Measurements from ENCODE around the gene RTL5.

Gene RTL5

DNA sequence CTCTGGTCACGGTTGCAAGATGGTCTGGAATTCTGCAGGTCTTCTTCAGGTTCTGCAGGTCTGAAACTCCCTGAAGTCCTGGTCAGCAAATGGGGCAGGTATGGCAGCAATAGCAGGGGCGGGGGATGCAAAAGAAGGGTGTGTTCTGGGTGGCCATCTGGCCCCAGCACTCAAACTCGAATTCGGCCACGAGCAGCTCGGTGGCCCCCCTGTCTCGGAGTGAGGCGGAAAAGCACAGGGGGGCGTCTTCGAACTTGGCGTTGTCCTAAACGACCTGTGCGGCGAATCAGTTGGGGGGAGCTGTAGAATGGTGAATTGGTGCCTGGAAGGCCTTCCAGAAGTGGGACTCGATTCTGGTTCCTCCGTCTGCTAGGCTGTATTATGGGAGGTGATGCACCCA is 2.1 kb downstream of the RTL5 start:
- DNase-seq, result no peak

DNA sequence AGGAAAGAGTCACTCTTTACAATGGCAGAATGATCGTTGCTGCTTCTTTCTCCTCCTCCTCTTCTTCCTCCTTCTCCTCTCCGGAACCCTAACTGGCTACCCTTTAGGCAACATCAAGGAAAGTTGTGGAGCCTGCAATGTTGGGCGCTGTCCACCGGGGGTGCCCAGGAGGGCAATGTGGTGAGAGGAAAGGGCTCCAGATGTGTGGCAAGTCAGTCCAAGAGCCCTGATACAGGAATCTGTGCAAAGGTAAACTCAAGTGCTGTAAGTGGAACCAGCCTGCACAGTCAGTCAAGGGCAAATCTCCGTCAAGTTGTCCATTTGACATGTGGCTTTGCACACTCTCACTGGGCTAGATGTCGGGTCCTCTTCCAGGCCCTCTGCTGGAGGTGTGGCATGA is 2.8 kb downstream of the RTL5 start:
- no peak for DNase-seq

DNA sequence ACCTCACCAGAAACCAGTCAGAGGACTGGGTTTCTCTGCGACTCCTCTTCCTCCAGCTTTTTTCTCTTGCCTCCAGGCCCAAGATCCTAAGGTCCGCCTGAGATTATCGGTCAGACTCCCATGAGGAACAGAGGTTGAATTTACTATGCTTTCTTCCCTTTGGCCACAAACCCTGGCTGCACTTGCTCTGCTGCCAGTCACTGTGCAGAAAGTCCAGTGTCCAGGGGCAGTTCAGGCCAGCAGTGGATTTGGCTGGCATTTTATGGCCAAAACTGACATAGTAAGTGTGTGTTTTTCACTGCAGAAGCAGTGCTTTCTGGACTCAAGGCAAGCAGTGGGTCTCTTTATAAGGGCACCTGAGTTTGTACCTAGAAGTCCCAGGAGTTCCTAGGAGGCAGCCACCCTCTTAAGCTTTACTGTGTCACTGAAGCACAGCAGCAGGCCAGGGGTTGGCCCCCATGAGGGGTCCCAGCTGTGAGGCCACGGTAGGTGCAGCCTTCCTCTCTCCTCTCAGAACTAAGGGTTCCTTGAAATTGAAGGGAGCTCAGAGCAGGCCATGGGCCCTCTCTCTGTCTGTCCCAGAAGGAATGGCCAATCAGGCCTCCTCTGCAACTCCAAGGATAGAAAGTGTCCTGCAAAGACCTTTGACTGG is 3.4 kb downstream of the RTL5 start:
- no peak for DNase-seq

DNA sequence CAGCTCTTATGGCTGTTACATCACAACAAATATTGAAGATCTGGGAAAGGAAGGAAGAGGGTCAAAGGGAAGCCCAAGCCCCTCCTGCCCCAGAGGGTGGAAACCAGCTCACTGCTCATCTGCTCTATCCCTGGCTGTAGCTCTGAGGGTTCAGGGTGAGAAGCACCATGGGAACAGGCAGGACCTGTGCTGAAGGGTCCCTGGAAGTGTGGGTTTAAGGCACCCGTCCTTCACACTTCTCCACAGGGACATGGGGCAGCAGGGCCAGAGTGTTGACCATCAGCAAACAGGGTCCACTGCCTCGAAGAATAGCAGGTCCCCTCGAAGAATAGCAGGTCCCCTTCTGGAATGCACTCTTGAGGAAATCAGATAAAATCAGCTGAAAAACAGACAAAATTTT is 4.4 kb downstream of the RTL5 start:
- DNase-seq, result no peak

DNA sequence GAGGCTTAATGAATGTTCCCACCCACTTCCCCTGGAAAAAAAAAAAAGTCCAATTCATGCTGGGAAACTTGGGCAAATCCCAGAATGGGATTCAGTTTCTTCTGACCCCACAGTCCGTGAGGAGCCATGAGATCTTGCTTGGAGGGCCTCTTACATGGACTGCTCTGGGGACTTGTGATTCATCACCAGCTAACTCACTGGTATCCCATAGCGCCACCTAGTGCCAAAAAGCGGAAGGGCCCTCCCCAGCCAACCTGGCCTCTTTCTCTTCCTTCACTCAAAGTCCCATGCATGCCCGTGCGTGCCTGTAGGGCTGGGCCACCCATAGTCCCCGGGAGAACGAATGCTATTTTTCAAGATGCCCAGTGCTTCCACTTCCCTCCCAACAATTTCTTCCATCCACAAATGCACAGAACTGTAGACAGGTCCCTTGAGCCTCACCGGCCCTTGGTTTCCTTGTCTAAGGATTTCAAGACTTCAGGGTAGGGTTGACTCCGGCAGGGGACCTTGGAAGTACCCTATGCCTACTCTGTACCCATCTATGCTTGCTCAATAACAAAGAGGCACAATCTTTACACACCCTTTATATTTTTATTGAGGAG is 5.1 kb downstream of the RTL5 start:
- peak; percentile 82 for DNase-seq

DNA sequence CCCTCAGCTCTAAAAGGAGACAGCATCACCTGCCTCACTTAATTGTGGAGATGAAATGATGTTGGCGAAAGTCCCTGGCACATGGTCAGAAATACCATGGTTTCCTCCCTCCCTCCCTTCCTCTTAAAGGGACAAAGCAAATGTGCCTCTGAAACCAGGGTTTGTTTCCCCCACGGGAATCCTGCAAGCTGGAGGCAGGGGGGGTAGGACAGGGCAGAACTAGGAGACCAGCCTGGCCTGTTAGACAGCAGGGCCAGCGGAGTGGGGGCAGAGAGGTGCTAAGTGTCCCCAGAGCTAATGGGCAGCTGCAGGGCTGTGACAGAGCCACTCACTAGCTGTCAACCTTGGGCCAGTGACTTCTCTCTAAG is 5.7 kb downstream of the RTL5 start:
- DNase-seq, result no peak

DNA sequence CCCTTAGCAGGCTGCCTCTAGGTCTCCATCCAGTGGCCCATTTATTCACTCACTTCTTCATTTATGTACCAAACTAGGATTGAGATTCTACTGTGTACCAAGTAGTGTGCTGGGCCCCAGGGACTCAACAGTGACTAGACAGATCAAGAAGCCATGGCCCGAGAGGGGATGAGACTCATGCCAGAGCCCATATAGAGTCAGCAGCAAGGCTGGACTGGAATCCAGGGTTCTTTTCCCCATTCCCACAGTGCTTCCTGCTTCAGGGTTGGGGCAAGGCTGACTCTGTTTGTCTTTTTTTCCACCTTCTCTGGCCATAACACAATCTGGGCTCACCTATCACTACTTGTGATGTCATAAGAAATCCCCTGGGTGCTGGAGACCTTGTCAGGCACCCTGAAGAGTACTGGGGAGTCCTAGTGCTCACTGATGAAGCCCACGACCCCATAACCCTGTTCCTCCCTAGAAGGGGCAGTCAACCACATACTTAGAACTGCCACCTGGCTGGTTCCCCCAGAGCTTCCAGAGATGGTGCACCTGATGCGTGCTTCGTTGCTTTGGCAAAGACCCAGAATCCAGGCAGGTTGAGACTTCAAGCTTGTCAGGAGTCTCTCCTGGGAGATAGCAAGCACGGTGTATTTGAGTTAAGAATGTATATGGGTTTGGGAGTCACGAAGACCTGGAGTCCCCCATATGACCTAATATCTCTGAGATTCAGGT is 6.2 kb downstream of the RTL5 start:
- no peak for DNase-seq

DNA sequence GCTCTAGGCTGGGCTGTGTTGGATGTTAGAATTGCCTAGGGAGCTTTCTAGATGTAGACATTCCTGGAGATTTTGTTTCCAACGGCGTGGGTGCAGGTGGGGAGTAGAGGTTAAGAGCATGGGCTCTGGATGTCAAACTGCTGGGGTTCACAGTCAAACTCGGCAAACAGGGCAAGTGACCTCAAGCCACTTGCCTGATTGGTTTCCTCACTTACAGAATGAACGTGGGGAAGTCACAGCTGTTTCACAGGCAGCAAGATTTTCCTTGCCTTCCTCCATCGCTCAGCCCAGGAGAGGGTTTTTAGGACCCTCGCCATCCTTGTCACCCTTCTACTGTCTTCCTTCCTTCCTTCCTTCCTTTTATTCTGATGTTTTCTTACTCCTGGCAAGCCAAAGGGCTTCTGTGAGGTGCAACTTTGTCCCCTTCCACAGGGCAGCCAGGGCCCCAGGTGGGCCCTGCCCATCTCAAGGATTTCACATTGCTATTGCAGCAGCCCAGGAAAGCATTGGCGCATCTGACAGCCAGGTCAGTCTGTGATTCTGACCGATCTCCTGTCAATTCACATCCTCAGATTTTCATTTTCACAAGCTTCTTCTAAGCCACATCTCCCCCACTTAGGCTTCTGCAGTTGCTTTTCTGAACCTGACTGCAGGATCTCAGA is 7.0 kb downstream of the RTL5 start:
- no peak for DNase-seq

DNA sequence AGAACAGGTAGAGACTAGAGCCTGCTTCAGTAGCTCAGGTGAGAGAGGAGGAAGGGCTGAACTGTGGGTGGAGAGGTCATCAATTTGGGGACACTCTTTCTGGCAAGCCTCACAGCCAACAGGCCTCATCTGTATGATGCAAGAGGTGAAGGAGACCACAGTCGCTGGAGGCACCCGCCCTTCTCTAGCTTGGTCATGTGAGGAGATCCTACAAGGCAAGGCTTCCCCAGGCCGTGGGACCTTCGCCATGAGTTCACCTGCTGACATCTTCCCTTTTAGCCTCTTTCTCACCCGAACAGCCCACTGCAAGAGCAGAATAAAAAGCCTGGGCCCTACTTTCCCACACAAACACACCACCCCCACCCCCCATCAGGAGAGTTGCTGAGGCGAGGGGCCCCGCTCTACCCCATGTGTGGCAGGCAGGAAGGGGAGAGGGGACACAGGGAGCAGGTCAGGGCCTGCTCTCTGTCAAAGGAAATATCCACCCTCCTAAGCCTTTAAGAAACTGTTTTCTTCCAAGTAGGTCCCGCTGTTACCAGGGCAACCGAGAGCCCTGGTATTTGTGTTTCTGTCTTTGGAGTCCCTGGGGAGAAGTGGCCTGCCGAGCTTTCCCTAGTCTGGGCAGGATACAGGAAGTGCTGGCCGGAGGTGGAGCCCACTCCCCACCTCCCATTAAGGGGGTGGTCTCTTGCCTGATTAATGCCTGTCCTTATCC is 8.1 kb downstream of the RTL5 start:
- no peak for DNase-seq

DNA sequence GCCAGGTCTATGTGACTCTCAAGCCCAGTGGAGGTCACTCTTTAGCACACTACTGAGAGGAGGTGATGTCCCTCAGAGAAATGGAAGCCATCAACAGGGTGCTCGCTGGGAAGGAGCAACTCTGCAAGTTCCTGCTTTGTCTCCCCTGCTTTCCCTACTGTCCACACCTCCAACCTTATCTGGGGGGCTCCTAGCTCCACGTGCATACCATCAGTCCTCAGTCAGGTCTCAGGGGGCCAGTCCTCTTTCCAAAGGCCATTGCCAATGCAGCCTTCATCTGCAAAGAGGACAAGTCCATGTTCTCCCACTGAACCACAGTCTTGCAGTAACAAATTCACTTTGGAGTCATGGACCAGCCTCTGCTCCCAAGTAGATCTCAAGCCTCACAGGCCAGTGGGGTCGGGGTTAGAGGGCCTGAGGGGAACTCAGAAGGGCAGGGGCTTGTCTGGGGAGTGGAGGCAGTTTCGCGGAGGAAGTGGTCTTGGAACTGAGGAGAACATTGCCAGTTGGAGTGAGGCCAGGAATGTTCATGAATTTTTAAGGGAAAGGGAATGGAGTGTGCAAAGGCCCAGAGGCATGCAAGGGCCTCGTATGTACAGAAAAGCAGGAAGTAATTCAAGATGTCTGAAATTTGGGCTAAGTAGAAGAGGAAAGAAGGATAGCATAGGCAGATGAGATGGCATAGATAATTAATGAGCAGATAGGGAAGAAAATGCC is 8.9 kb downstream of the RTL5 start:
- no peak for DNase-seq

DNA sequence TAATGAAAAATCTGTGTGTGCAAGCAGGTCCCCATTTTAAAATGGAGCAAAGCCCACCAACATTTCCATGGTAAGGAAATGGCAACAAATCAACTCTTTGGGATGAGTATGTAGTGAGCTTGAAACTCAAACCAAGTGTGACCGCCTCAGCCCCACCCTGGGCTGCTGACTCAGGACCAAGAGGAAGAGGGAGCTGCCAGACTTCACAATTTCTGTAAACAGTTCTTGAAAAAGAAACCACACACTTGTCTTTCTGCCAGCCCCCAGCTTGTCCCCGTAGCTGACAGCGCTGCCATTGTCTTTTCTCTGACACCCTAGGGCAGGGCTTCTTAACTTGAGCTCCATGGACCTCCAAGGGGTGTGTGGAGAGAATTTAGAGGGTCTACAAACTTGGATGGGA is 10.3 kb downstream of the RTL5 start:
- DNase-seq, result peak; percentile 64

DNA sequence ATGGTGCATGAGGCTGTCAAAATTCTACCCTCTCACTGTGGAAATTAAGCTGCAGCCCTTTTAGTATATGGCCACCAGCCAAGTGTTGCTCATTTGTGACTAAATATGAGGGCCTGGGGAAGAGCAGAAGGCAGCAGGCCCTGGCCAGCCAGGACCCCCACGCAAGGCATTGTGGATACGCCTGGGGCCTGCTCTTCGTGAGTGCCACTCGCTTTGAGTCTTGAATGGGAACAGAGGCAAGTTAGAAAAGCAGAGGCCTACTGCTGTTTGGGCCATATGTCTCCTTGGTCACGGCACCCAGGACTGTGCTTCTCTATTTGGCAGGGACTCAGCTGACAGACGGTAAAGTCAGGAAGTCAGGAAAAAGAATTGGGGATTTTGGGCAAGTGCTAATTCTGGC is 10.9 kb downstream of the RTL5 start:
- no peak for DNase-seq

DNA sequence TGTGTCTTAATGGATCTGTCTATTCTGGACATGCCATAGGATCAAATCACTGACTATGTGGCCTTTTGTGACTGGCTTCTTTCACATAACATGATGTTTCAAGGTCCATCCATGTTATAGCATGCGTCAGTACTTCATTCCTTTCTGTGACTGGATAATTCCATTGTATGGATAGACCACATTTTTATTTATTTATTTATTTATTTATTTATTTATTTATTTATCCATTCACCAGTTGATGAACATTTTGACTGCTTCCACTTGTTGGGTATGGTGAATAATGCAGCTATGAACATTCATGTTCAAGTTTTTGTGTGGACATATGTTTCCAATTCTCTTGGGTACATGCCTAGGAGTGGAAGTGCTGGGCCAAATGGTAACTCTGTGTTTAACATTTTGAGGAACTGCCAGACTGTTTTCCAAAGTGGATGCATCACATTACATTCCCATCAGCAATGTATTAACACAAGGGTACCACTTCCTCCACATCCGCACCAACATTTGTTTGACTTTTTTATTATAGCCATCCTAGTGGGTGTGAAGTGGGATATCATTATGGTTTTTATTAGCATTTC is 14.0 kb downstream of the RTL5 start:
- no peak for DNase-seq

DNA sequence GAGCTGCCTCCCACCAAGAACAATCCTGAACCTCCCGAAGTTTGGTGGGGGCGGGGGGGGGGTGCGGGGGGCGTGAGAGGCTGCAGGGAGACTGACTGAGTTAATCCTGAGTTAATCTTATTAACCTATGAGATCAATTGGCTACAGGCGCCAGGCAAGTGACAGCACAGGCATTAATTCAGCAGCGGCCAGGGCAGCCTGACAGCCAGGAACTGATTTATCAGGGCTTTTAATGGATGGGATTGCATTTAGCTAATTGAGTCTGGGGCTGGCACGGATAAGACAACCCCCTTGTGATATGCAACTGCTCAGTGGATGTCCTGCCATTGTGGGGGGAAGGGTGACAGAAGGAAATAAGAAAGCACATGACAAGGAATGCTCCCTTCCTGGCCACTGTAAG is 16.3 kb downstream of the RTL5 start:
- DNase-seq, result no peak

DNA sequence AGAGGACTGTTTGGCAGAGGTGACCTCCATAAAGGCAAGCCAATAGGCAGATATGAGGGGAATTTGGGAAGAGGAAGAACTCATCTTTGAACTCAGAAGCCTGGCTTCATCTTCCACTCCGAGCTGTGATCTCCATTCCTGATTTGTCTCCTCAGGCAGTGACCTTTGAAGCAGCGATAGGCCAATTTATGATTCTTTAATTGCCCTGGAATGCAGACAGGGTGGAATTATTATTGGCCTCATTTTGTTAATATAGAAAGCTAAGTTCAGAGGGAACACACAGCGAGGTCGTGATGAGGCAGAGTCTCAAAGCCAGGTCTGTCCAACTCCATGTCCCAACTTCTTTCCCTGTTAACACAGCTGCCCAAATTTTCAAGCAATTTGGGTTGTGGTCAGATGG is 16.9 kb downstream of the RTL5 start:
- DNase-seq, result no peak

DNA sequence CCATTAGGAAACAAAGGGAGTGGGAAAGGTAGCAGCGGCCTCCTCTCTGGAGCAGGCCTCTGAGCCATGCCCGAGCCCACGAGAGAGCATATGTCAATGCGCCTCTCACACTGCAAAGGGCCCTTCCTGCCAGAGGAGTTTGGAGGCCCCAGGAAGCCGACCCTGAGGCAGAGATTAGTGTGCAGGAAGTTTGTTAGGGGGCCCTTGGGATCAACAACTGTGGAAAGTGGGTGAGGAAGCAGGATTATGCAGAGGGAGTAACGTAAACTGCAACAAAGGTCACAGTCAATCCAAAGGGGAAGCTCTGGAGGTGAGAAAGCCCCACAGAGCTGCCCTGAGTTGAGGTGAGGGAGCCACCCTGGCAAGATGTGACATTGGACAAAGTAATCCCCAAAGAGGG is 17.4 kb downstream of the RTL5 start:
- no peak for DNase-seq

DNA sequence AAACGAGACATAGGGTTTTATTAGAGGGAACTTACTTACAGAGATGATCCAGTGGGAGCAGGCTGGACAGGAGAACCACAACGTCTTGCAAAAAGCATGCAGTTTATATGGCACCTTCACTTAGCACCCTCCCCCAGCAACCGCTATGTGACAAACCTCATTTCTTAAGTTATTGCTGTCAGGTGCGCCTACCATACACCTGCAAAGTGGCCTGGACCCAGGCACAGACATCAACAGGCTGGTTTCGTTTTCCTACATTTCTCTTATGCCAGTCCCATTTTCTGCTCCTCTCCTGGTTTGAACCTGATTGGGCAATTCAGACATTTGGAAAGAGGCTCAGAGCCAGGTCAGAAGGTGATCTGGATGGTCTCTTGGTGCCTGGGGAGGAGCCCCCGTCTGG is 18.3 kb downstream of the RTL5 start:
- DNase-seq, result no peak

DNA sequence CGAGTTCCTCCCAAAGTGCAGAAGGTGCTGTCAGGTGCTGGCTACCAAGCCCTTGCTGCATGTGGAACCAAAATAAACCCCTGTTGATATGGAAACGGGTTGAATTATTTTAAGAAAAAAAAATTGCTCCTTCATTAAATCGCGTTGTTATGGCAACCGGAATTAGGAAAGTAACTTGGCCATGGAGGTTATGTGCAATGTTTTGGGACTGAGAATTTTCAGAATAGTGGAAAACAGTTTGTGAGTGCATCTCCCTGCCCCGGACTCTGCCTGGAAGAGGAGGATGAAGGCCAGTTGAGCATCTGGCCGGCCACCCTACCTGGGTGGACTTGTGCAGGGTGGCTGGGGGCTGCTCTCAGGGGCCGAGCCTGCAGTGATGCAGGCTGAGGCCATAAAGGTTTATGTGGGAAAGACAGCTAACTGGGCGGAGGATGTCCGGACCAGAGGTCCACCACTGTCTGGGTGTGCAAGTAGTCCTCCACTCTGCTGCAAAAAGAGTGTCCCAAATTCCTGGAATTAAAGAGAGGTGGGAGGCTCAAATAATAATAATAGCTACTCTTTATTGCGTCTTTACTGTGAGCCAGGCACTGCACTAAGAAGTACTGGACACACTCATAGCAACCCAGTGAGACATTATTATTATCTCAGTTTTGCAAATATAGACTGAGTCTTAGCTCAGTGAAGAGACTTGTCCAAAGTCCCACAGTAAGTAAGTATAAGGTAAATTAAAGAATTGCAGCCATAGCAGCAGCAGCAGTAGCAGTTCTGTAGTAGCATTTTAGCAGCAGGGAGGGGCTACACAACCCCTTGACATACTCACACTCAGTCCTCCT is 20.6 kb downstream of the RTL5 start:
- no peak for DNase-seq

DNA sequence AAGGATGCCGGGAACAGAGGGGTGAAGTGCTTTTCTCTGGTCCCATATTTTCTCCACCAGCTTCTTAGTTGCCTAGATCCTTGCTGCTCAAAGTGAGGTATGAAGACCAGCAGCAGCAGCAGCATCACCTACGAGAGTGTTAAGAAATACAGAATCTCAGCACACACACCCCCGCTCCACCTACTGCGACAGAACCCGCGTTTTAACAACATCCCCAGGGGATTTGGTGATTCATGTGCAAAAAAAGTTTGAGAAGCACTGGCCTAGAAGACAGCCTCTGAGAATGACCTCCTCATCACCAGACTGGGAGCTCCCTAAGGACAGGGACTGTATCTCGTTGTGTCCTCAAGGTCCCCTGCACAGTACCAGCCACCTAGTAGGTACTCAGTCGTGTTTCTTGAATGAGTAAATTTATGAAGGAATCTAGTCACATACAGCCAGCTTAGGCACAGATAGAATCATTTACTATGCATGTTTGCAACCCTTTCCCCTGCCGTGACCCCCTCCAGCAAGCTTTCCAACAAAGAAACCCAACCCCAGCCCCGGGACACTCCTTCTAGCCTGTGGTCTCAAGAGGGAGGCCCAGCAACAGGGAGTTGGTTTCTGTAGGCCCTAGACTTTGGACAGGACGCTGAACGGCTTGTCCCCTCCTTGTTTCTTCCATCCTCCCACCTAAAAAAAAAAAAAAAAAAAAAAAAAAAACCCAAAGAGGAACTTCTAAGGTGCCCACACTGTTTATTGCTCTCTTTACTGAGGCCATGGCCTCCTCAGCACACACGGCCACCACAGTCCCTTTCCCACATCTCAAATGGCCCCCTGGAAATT is 21.5 kb downstream of the RTL5 start:
- DNase-seq, result no peak

DNA sequence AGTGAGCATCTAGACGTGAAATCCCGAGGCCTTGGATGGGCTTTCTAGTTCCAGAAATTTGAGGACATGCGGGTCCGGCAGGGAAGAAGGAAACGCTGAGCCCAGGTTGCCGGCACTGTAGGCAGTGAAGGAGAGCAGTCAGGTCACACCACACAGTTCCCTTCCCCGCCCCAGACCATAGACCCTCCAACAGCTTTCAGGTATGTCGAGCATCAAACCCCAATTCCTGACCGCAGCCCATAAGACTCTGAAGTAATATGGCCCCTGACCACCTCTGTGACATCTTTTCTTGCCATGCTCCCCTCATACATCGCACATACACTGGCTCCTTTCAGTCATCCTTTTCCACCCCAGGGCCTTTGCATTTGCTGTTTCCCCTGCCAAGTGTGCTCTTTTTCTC is 23.0 kb downstream of the RTL5 start:
- DNase-seq, result no peak
